Astrocyte of the spinal cord (primary cell): ENCODE results near the gene RORC.

ENCODE experiments used
- DNase-seq: peaks from one replicate; pipeline ENCODE4 v3.0.0; 2011; ENCODE audit warnings: low read depth, low spot score
- H3K4me3 ChIP-seq: 2 replicates; pipeline ENCODE4 v1.5.1; 2011; ENCODE audit warnings: low read depth, mild to moderate bottlenecking, low read length, moderate library complexity
- CTCF ChIP-seq: IDR thresholded peaks from 2 replicates; pipeline ENCODE4 v1.5.1; 2012; ENCODE audit warnings: low read depth, mild to moderate bottlenecking, low read length, inconsistent platforms
- in situ Hi-C: cut with HindIII; loops from 2 replicates; pipeline ENCODE4 v1.10.0; 2017; ENCODE audit warnings: low sequenced_read_pairs

RORC gene

GRCh38 chr1:151829352-151830046 lies 2.1 kb downstream of the RORC start:
- in situ Hi-C loops: no loop called here
- no peak for TF ChIP-seq CTCF

GRCh38 chr1:151828921-151829320 lies 2.7 kb downstream of the RORC start:
- in situ Hi-C loops: no loop called here
- no peak overlapping the region for H3K4me3 ChIP-seq
- TF ChIP-seq CTCF: no peak
- DNase-seq: peak; percentile 12

More at GRCh38 chr1:151829352-151830046, 2.1 kb downstream of the RORC start:
- DNase-seq: no peak
- no peak overlapping the region for H3K4me3 ChIP-seq

- in situ Hi-C loops: no loop called here
- no peak overlapping the region for H3K4me3 ChIP-seq
- no peak for DNase-seq
- no peak for TF ChIP-seq CTCF
Observed at GRCh38 chr1:151827853-151828252, 3.7 kb downstream of the RORC start.

- no peak for DNase-seq
- in situ Hi-C loops: no loop called here
- H3K4me3 ChIP-seq: no peak overlapping the region
- no peak for TF ChIP-seq CTCF
Observed at GRCh38 chr1:151825751-151826660, 5.6 kb downstream of the RORC start.

- in situ Hi-C loops: no loop called here
Observed at GRCh38 chr1:151825204-151825603, 6.4 kb downstream of the RORC start.

GRCh38 chr1:151823175-151823574 lies 8.4 kb downstream of the RORC start:
- in situ Hi-C loops: no loop called here

More at GRCh38 chr1:151825204-151825603, 6.4 kb downstream of the RORC start:
- no peak for TF ChIP-seq CTCF
- no peak overlapping the region for H3K4me3 ChIP-seq
- DNase-seq: no peak

More at GRCh38 chr1:151823175-151823574, 8.4 kb downstream of the RORC start:
- H3K4me3 ChIP-seq: no peak overlapping the region
- no peak for TF ChIP-seq CTCF
- no peak for DNase-seq
